Cardiac fibroblast (primary cell): ENCODE results near the gene GABRG3.

Source experiments
- DNase-seq, 2 donors: peaks; one replicate each; pipeline versions ENCODE4 v3.0.0 to v3.0.0-alpha.2; 2010; ENCODE audit warnings: low read depth in 2 of 2
- H3K4me3 ChIP-seq, 2 donors: replicated peaks in 1 of 2; 1 replicate in 1 of 2; 2 replicates in 1 of 2; pipeline ENCODE4 v1.5.1; 2011; ENCODE audit warnings: low read depth in 2 of 2, low read length in 2 of 2, mild to moderate bottlenecking in 2 of 2, moderate library complexity in 1 of 2
- TF ChIP-seq, protein P1 (sequence below): IDR thresholded peaks from one replicate; pipeline ENCODE4 v1.5.1; 2011; ENCODE audit warnings: low read depth, mild to moderate bottlenecking, low read length, inconsistent platforms

The GABRG3 gene

DNA sequence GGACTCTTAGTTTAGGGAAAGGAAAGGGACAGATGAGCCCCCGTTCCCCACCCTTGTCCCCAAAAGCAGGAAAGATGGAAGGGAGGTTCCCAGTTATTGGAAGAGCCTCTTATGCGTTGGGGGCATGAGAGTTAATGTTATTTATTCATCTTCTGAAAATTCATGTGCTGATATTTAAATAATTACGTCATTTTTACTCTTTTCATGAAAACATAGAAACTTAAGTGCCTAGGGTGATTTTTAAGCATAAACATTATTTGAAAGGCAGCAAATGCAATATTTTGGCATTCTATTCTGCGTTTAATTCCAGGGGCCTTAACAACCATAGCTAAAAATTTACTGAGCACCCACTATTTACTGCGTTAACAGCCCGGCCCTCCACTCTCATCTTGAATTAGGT is 48.7 kb downstream of the GABRG3 start:
- TF ChIP-seq, protein P1, sequence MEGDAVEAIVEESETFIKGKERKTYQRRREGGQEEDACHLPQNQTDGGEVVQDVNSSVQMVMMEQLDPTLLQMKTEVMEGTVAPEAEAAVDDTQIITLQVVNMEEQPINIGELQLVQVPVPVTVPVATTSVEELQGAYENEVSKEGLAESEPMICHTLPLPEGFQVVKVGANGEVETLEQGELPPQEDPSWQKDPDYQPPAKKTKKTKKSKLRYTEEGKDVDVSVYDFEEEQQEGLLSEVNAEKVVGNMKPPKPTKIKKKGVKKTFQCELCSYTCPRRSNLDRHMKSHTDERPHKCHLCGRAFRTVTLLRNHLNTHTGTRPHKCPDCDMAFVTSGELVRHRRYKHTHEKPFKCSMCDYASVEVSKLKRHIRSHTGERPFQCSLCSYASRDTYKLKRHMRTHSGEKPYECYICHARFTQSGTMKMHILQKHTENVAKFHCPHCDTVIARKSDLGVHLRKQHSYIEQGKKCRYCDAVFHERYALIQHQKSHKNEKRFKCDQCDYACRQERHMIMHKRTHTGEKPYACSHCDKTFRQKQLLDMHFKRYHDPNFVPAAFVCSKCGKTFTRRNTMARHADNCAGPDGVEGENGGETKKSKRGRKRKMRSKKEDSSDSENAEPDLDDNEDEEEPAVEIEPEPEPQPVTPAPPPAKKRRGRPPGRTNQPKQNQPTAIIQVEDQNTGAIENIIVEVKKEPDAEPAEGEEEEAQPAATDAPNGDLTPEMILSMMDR = no peak
- no peak for DNase-seq
- no peak overlapping the region for H3K4me3 ChIP-seq

GRCh38 chr15:27025481-27025966 is 54.5 kb downstream of the GABRG3 start:
- no peak overlapping the region for H3K4me3 ChIP-seq
- DNase-seq = no peak
- TF ChIP-seq, protein P1 = no peak

GRCh38 chr15:27027229-27027628 is 56.2 kb downstream of the GABRG3 start:
- DNase-seq = no peak
- H3K4me3 ChIP-seq = no peak overlapping the region
- TF ChIP-seq, protein P1 = no peak

DNA sequence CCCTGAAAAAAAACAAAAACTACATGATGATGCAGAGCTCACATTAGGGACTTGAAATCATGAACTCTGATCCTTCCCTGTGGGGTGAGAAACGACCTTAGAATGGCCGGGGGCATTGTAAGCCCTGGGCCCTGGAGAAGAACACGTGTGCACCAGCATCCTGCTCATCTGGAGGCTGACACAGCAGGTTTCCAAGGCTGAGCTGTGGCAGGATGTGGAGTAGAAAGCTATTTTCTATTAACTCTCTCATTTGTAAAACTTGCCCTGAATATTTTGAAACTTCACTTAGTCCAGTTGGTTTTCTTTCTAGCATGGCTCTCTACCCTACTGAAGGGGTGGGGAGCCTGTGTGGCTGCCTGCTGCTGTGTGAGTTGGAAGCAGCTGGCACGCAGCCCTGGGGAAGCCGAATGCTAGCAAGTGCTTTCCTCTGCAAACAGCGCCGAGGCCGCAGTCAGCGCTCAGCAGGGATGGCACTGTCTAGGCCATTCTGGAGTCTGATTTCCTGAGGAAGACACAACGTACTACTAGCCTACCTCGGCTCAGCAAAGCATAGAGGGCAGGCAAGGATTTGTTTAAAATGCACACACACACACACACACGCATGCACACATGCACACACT is 58.0 kb downstream of the GABRG3 start:
- TF ChIP-seq, protein P1 = no peak
- DNase-seq = no peak
- no peak overlapping the region for H3K4me3 ChIP-seq

GRCh38 chr15:27036210-27036609 is 65.2 kb downstream of the GABRG3 start:
- TF ChIP-seq, protein P1 = no peak
- DNase-seq = no peak
- H3K4me3 ChIP-seq = no peak overlapping the region

- TF ChIP-seq, protein P1 = no peak
- no peak for DNase-seq
- no peak overlapping the region for H3K4me3 ChIP-seq
Measured at GRCh38 chr15:27037501-27037900, 66.5 kb downstream of the GABRG3 start.

DNA sequence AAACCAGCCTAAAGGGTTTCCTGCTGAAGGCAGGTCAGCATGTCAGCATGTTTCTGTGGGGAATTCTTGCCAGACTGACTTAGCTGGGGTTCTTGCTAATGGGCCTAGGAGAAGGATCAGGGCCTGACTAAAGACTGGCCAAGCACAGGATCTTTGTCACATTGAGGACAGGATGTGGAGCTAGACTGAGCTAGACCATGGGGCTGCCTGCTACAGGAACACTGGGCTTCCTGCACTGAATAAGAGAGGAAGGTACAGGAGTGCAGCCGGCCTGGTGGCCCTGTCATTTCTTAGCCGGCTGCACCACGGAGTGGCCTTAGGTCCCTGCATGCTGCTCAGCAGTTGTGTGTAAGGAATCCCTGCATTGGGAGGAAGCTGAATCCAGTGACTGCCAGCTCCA is 68.2 kb downstream of the GABRG3 start:
- TF ChIP-seq, protein P1 = no peak

More for the DNA sequence above, 68.2 kb downstream of the GABRG3 start:
- DNase-seq = no peak
- H3K4me3 ChIP-seq = no peak overlapping the region
